ENCODE data around the gene ARHGAP44. TPM values are rescaled to one million over a fixed set of nuclear protein-coding genes. Genes with fewer than 3 reads are reported as not detected.

ARHGAP44 gene
- total RNA-seq, 1 experiment from 2014 or later: 9.9 TPM

- Histone ChIP-seq H3K79me1 (ENCODE audit: insufficient read depth, low read depth, low read length, poor library complexity, severe bottlenecking) (peaks cover 3% of the 10 kb centered on the region), H3K79me2 (ENCODE audit: insufficient read depth, low read length) (peaks cover 2% of the 10 kb centered on the region; the same call in 1 of the 2 replicates), H3K27me3 (ENCODE audit: insufficient read depth, low read length) (no peaks in the 10 kb centered on the region), H3T11ph (ENCODE audit: low read length) (no peak overlapping the region), H3K9me3 (ENCODE audit: control insufficient read depth, low read depth, low read length) (no peaks in the 10 kb centered on the region), H3K23me2 (ENCODE audit: insufficient read length, low read depth, low read length, poor library complexity, severe bottlenecking) (no peaks in the 10 kb centered on the region), H3K4me1 (ENCODE audit: insufficient read depth, low read length) (no peaks in the 10 kb centered on the region), H2BK15ac (ENCODE audit: low read depth, low read length) (no peak overlapping the region), H4K5ac (ENCODE audit: insufficient read length, low read depth, low read length) (no peak overlapping the region), H4K8ac (replicated peaks; ENCODE audit: insufficient read length, low read depth, low read length) (no peak overlapping the region), H3K14ac (ENCODE audit: insufficient read depth, low read length) (no peak overlapping the region), H3K4me2 (ENCODE audit: insufficient read depth, insufficient read length, low read length) (no peak overlapping the region), H3K56ac (ENCODE audit: insufficient read length, low read depth, low read length) (no peak overlapping the region), H2AFZ (ENCODE audit: low read length) (no peak overlapping the region), H3K9ac (ENCODE audit: extremely low read depth, insufficient read length, low read length) (no peak overlapping the region), H3K27ac (ENCODE audit: insufficient read length, low read depth, low read length) (no peak overlapping the region), H2BK20ac (ENCODE audit: low read depth, low read length, poor library complexity, severe bottlenecking) (no peak overlapping the region), H2BK5ac (ENCODE audit: insufficient read length, low read length) (no peak overlapping the region), H3K4ac (ENCODE audit: low read depth, low read length) (no peak overlapping the region), H2BK120ac (ENCODE audit: low read depth, low read length, poor library complexity, severe bottlenecking) (no peak overlapping the region), H4K20me1 (ENCODE audit: control insufficient read depth, insufficient read depth, insufficient read length) (no peaks in the 10 kb centered on the region), H3K23ac (ENCODE audit: insufficient read length, low read depth, low read length) (no peak overlapping the region), H2BK12ac (ENCODE audit: insufficient read length, low read depth, low read length) (no peak overlapping the region), H4K91ac (ENCODE audit: insufficient read length, low read depth, low read length) (no peak overlapping the region), H3K18ac (ENCODE audit: insufficient read length, low read depth, low read length) (no peak overlapping the region), H2AK5ac (ENCODE audit: insufficient read length, low read length) (no peak overlapping the region)
- no peak overlapping the region for H3K27ac Mint-ChIP-seq
- peaks cover 17 to 21% (median 18%) of the 10 kb centered on the region in 3 experiments for H3K36me3 Mint-ChIP-seq (ENCODE audit: insufficient read depth in 1 of 3, low read depth in 3 of 3)
- WGBS (ENCODE audit: extremely low coverage, insufficient read length, low lambda C conversion rate): no CpG with 5 or more reads among the region's 3 CpGs
- H3K9me3 Mint-ChIP-seq: peaks cover 15 to 30% of the 10 kb centered on the region in 2 experiments
- no peaks in the 10 kb centered on the region for H3K27me3 Mint-ChIP-seq (ENCODE audit: low read depth)
- TF ChIP-seq, protein P1, sequence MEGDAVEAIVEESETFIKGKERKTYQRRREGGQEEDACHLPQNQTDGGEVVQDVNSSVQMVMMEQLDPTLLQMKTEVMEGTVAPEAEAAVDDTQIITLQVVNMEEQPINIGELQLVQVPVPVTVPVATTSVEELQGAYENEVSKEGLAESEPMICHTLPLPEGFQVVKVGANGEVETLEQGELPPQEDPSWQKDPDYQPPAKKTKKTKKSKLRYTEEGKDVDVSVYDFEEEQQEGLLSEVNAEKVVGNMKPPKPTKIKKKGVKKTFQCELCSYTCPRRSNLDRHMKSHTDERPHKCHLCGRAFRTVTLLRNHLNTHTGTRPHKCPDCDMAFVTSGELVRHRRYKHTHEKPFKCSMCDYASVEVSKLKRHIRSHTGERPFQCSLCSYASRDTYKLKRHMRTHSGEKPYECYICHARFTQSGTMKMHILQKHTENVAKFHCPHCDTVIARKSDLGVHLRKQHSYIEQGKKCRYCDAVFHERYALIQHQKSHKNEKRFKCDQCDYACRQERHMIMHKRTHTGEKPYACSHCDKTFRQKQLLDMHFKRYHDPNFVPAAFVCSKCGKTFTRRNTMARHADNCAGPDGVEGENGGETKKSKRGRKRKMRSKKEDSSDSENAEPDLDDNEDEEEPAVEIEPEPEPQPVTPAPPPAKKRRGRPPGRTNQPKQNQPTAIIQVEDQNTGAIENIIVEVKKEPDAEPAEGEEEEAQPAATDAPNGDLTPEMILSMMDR (conservative IDR thresholded peaks at IDR 0.05): no peak
- H3K4me1 Mint-ChIP-seq: no peaks in the 10 kb centered on the region
- no peak overlapping the region for H3K4me3 Mint-ChIP-seq
- DNase-seq: no peak
These were observed 41.5 kb downstream of the ARHGAP44 start for GRCh38 chr17:12830777-12831247.
